Stimulated activated CD8-positive, alpha-beta memory T cell treated with anti-CD3 and anti-CD28 coated beads, Interleukin-4, amount 100 ng/mL, for 4 hours (primary cell): Measurements from ENCODE around the gene LAMA5.

Experiments
- DNase-seq, 2 donors: peaks; one replicate each; pipeline ENCODE4 v3.0.0-alpha.2; 2020; ENCODE audit warnings: low read depth in 2 of 2, low spot score in 1 of 2

LAMA5 gene

GRCh38 chr20:62405108-62405980 is 38.2 kb upstream of the LAMA5 start:
- DNase-seq, result no peak

GRCh38 chr20:62404761-62405107 is 37.6 kb upstream of the LAMA5 start:
- no peak for DNase-seq

- DNase-seq, result no peak
These were observed 37.1 kb upstream of the LAMA5 start for GRCh38 chr20:62404112-62404665.

- DNase-seq, result no peak
These were observed 36.2 kb upstream of the LAMA5 start for GRCh38 chr20:62403331-62403730.

GRCh38 chr20:62402456-62403150 is 35.5 kb upstream of the LAMA5 start:
- no peak for DNase-seq

GRCh38 chr20:62401331-62401779 is 34.2 kb upstream of the LAMA5 start:
- no peak for DNase-seq

- no peak for DNase-seq
These were observed 33.4 kb upstream of the LAMA5 start for GRCh38 chr20:62400541-62400940.

GRCh38 chr20:62400021-62400420 is 32.9 kb upstream of the LAMA5 start:
- no peak for DNase-seq

- DNase-seq, result no peak
These were observed 31.2 kb upstream of the LAMA5 start for GRCh38 chr20:62398120-62398821.

- DNase-seq, result no peak
These were observed 29.5 kb upstream of the LAMA5 start for GRCh38 chr20:62396367-62397239.

- DNase-seq, result no peak
These were observed 28.5 kb upstream of the LAMA5 start for GRCh38 chr20:62395311-62396242.

GRCh38 chr20:62394248-62395245 is 27.4 kb upstream of the LAMA5 start:
- no peak for DNase-seq

- DNase-seq, result no peak
These were observed 26.7 kb upstream of the LAMA5 start for GRCh38 chr20:62393830-62394229.

- no peak for DNase-seq
These were observed 26.2 kb upstream of the LAMA5 start for GRCh38 chr20:62393335-62393665.

- no peak for DNase-seq
These were observed 25.7 kb upstream of the LAMA5 start for GRCh38 chr20:62392621-62393334.

- DNase-seq, result no peak
These were observed 24.9 kb upstream of the LAMA5 start for GRCh38 chr20:62392077-62392418.

- no peak for DNase-seq
These were observed 24.3 kb upstream of the LAMA5 start for GRCh38 chr20:62391165-62392076.
